H1 (cell line): ENCODE measurements around the gene PBX3. TPM values are rescaled to one million over a fixed set of nuclear protein-coding genes. Genes with fewer than 3 reads are reported as not detected.

Source experiments
- CTCF ChIA-PET: fragments of 300-600 bp; sonication (Branson Sonifier 250); formaldehyde crosslinking; loops from one replicate; lab custom pipeline; 2021; ENCODE audit not compliant: partially characterized antibody; lab: Charles Lee
- POLR2A ChIA-PET: fragments of 300-600 bp; sonication (Branson Sonifier 250); formaldehyde crosslinking; loops from one replicate; lab custom pipeline; 2021; ENCODE audit warnings: inconsistent platforms; ENCODE audit not compliant: partially characterized antibody; lab: Charles Lee
- DNase-seq, 2 experiments: peaks; one replicate each; pipeline versions ENCODE4 v3.0.0 to v3.0.0-alpha.2; 2010 to 2022; ENCODE audit warnings: low spot score in 2 of 2, low read depth in 1 of 2, mixed read lengths in 1 of 2
- FAIRE-seq: peaks from 2 replicates; lab custom pipeline; 2011; peaks lifted over from hg19 to GRCh38; lab: Jason Lieb, UNC
- H2AFZ ChIP-seq: 2 replicates; pipeline ENCODE4 v1.8.1; 2012; ENCODE audit warnings: low read length, inconsistent platforms
- H2AK5ac ChIP-seq: 2 replicates; pipeline ENCODE4 v1.6.1; 2013; ENCODE audit warnings: low read depth, low read length
- H2BK120ac ChIP-seq: replicated peaks from 2 replicates; pipeline ENCODE3; 2013; ENCODE audit warnings: low read depth, low read length, inconsistent platforms
- H2BK12ac ChIP-seq: 2 replicates; pipeline ENCODE4 v1.6.1; 2013; ENCODE audit warnings: low read depth, low read length
- H2BK15ac ChIP-seq: 2 replicates; pipeline ENCODE4 v1.6.1; 2013; ENCODE audit warnings: low read length
- H2BK20ac ChIP-seq: 2 replicates; pipeline ENCODE4 v1.6.1; 2013; ENCODE audit warnings: low read length
- H2BK5ac ChIP-seq: 2 replicates; pipeline ENCODE4 v1.6.1; 2013; ENCODE audit warnings: low read depth, low read length
- H3K14ac ChIP-seq: 2 replicates; pipeline ENCODE4 v1.6.1; 2013; ENCODE audit warnings: inconsistent platforms; ENCODE audit not compliant: insufficient read length
- H3K18ac ChIP-seq: 2 replicates; pipeline ENCODE4 v1.6.1; 2013; ENCODE audit warnings: low read length; ENCODE audit errors: extremely low read depth
- H3K23ac ChIP-seq: 2 replicates; pipeline ENCODE4 v1.6.1; 2013; ENCODE audit warnings: inconsistent platforms; ENCODE audit not compliant: insufficient read length
- H3K23me2 ChIP-seq: 2 replicates; pipeline ENCODE4 v1.6.1; 2013; ENCODE audit warnings: low read depth, low read length
- H3K27ac ChIP-seq: 2 replicates; pipeline ENCODE4 v1.6.1; 2011; ENCODE audit warnings: low read depth, low read length, inconsistent platforms
- H3K27me3 ChIP-seq, 4 experiments: replicated peaks in 1 of 4; 1 replicate in 1 of 4; 2 replicates in 3 of 4; pipeline versions ENCODE4 v1.6.1 to v1.8.1; 2011 to 2013; ENCODE audit warnings: low read length in 3 of 4, mild to moderate bottlenecking in 3 of 4, inconsistent platforms in 2 of 4, mixed read lengths in 2 of 4, moderate library complexity in 1 of 4; ENCODE audit not compliant: control insufficient read depth in 3 of 4, insufficient read depth in 3 of 4; ENCODE audit errors: extremely low read depth in 1 of 4
- H3K36me3 ChIP-seq, 4 experiments: 2 replicates each; pipeline versions ENCODE4 v1.6.1 to v1.8.1; 2011 to 2013; ENCODE audit warnings: mild to moderate bottlenecking in 4 of 4, low read length in 3 of 4, moderate library complexity in 2 of 4, control low read depth in 1 of 4, inconsistent platforms in 1 of 4; ENCODE audit not compliant: insufficient read depth in 4 of 4, control insufficient read depth in 2 of 4
- H3K4ac ChIP-seq: replicated peaks from 2 replicates; pipeline ENCODE3; 2013; ENCODE audit warnings: low read length, low read depth, mixed read lengths, inconsistent platforms; ENCODE audit not compliant: insufficient read length
- H3K4me1 ChIP-seq, 4 experiments: replicated peaks in 1 of 4; 1 replicate in 1 of 4; 2 replicates in 3 of 4; pipeline versions ENCODE4 v1.6.1 to v1.8.1; 2011 to 2013; ENCODE audit warnings: low read length in 3 of 4, inconsistent platforms in 2 of 4, mixed read lengths in 1 of 4; ENCODE audit not compliant: insufficient read depth in 4 of 4, control insufficient read depth in 3 of 4
- H3K4me2 ChIP-seq, 2 experiments: 2 replicates each; pipeline versions ENCODE4 v1.6.1 to v1.8.1; 2011 to 2013; ENCODE audit warnings: low read depth in 2 of 2, low read length in 2 of 2, control low read depth in 1 of 2, inconsistent platforms in 1 of 2, mild to moderate bottlenecking in 1 of 2; ENCODE audit not compliant: insufficient read depth in 1 of 2
- H3K4me3 ChIP-seq, 4 experiments: fragments of 200-600, 300-600 bp in 1 of 4; sonication (generic), shearing (Covaris generic), sonication (Bioruptor Twin) in 1 of 4; 2 replicates each; pipeline versions ENCODE4 v1.5.1 to v1.8.1; 2011 to 2016; ENCODE audit warnings: low read length in 4 of 4, low read depth in 3 of 4, control low read depth in 2 of 4, inconsistent platforms in 2 of 4, mild to moderate bottlenecking in 2 of 4, mixed read lengths in 1 of 4, moderate library complexity in 1 of 4; ENCODE audit not compliant: insufficient read depth in 2 of 4; ENCODE audit errors: extremely low read depth in 1 of 4
- H3K56ac ChIP-seq: replicated peaks from 2 replicates; pipeline ENCODE3; 2013; ENCODE audit warnings: low read depth, mild to moderate bottlenecking, mixed read lengths, low read length, inconsistent platforms; ENCODE audit not compliant: insufficient read length
- H3K79me1 ChIP-seq: 2 replicates; pipeline ENCODE4 v1.6.1; 2013; ENCODE audit warnings: low read depth, low read length, control low read depth
- H3K79me2 ChIP-seq, 2 experiments: 2 replicates each; pipeline versions ENCODE4 v1.6.1 to v1.8.1; 2012 to 2013; ENCODE audit warnings: low read length in 2 of 2, mild to moderate bottlenecking in 2 of 2, inconsistent platforms in 1 of 2; ENCODE audit not compliant: insufficient read depth in 2 of 2, control insufficient read depth in 1 of 2
- H3K9ac ChIP-seq, 4 experiments: replicated peaks in 1 of 4; 1 replicate in 1 of 4; 2 replicates in 3 of 4; pipeline versions ENCODE4 v1.6.1 to v1.8.1; 2011 to 2013; ENCODE audit warnings: low read depth in 3 of 4, low read length in 3 of 4, control low read depth in 2 of 4, mild to moderate bottlenecking in 2 of 4, moderate library complexity in 2 of 4, inconsistent platforms in 1 of 4; ENCODE audit errors: extremely low read depth in 1 of 4
- H3K9me3 ChIP-seq, 2 experiments: 2 replicates each; pipeline versions ENCODE4 v1.6.1 to v1.8.1; 2012 to 2013; ENCODE audit warnings: mild to moderate bottlenecking in 2 of 2, moderate library complexity in 2 of 2, control low read depth in 1 of 2, inconsistent platforms in 1 of 2, low read depth in 1 of 2, low read length in 1 of 2, mixed read lengths in 1 of 2; ENCODE audit not compliant: insufficient read depth in 2 of 2
- H4K20me1 ChIP-seq, 2 experiments: replicated peaks in 1 of 2; 2 replicates each; pipeline versions ENCODE3 to v1.8.1; 2011 to 2013; ENCODE audit warnings: inconsistent platforms in 2 of 2, low read length in 2 of 2, mild to moderate bottlenecking in 1 of 2; ENCODE audit not compliant: insufficient read depth in 2 of 2, control insufficient read depth in 1 of 2
- H4K5ac ChIP-seq: 2 replicates; pipeline ENCODE4 v1.6.1; 2013; ENCODE audit warnings: low read length, low read depth, mixed read lengths, inconsistent platforms; ENCODE audit not compliant: insufficient read length
- H4K8ac ChIP-seq: 2 replicates; pipeline ENCODE4 v1.8.0; 2013; ENCODE audit warnings: mild to moderate bottlenecking, moderate library complexity, low read length, inconsistent platforms; ENCODE audit not compliant: insufficient read depth; ENCODE audit errors: extremely low read depth
- H4K91ac ChIP-seq: replicated peaks from 2 replicates; pipeline ENCODE3; 2013; ENCODE audit warnings: low read length, mixed read lengths, inconsistent platforms; ENCODE audit not compliant: insufficient read length
- ATF2 ChIP-seq: IDR thresholded peaks from 2 replicates; pipeline ENCODE4 v1.6.1; 2012; ENCODE audit warnings: low read length, inconsistent platforms
- CBX5 ChIP-seq: fragments of 300-800, 300-1000 bp; sonication (generic); IDR thresholded peaks from 2 replicates; pipeline ENCODE4 v1.7.1; 2016; ENCODE audit warnings: antibody characterized with exemption, low read length, low read depth
- MAX ChIP-seq: IDR thresholded peaks from 2 replicates; pipeline ENCODE4 v1.6.1; 2012; ENCODE audit warnings: inconsistent platforms
- ZNF274 ChIP-seq: IDR thresholded peaks from 2 replicates; pipeline ENCODE4 v1.7.0; 2012; ENCODE audit warnings: low read length, borderline replicate concordance; ENCODE audit errors: extremely low read depth
- WGBS, 2 experiments: shearing (Covaris generic) in 1 of 2; methylation state at CpG; one replicate each; pipeline versions ENCODE4 v1.1.6 to v1.1.7; 2013 to 2015; ENCODE audit warnings: low lambda C conversion rate in 2 of 2, mixed read lengths in 2 of 2, inconsistent platforms in 1 of 2, low coverage in 1 of 2, missing lambda C conversion rate in 1 of 2; ENCODE audit not compliant: insufficient replicate concordance in 2 of 2, insufficient coverage in 1 of 2, insufficient read length in 1 of 2; ENCODE audit errors: extremely low coverage in 1 of 2, missing lambda C conversion rate in 1 of 2; 5-methylcytosine and 5-hydroxymethylcytosine counted together
- polyA plus RNA-seq, 7 experiments: library from polyadenylated mRNA; depleted of rRNA in 3 of 7; stranded (reverse) in 5 of 7; unstranded in 2 of 7; fragments of >200 nt in 5 of 7; fragments of 200-250 nt in 2 of 7; gene quantifications; 1 replicate in 5 of 7; 2 replicates in 1 of 7; 4 replicates in 1 of 7; pipeline versions ENCODE4 v1.2.1 to v1.2.3, GENCODE V29; 2011 to 2013; ENCODE audit warnings: missing spikeins in 2 of 7, mixed read lengths in 2 of 7
- total RNA-seq: library from RNA; stranded (reverse); fragmentation: NEBNext Ultra II Directional; extraction: Animal tissue kit (Norgen Biotek cat#: 25700); gene quantifications from 2 replicates; pipeline ENCODE4 v1.2.1, GENCODE V29; 2021

The PBX3 gene
- total and polyA plus RNA-seq, 2 of the 8 experiments (the other 6 are each of a cell fraction or from before 2014, with no cell fraction given), result 22.7 to 44.3 TPM

- Histone ChIP-seq H3K9ac (no peak overlapping the region), H3K18ac (no peak overlapping the region; the same call in 1 of the 2 replicates), H2BK12ac (no peak overlapping the region), H3K79me1 (no peaks in the 10 kb centered on the region), H4K8ac (no peak overlapping the region; the same call in none of the 2 replicates), H2AFZ (no peak overlapping the region), H4K20me1 (no peaks in the 10 kb centered on the region), H3K4me1 (peaks cover 0 to 7% (median 0%) of the 10 kb centered on the region in 4 experiments; a peak in 2 of 7 replicates), H3K23ac (no peak overlapping the region), H2AK5ac (no peak overlapping the region), H3K23me2 (no peaks in the 10 kb centered on the region), H3K27me3 (no peaks in the 10 kb centered on the region), H3K4me3 (no peak overlapping the region), H3K27ac (no peak overlapping the region), H3K9me3 (no peaks in the 10 kb centered on the region), H3K4me2 (no peak overlapping the region), H2BK15ac (no peak overlapping the region), H2BK5ac (no peak overlapping the region), H4K5ac (no peak overlapping the region), H3K4ac (no peak overlapping the region), H4K91ac (no peak overlapping the region), H3K79me2 (no peaks in the 10 kb centered on the region), H3K14ac (no peak overlapping the region), H3K36me3 (no peaks in the 10 kb centered on the region), H2BK20ac (no peak overlapping the region), H3K56ac (no peak overlapping the region), H2BK120ac (no peak overlapping the region)
- WGBS, 2 experiments, result 89% methylated on average over 24 of the region's 24 CpGs; no CpG with 5 or more reads in 1 of the 2 experiments
- FAIRE-seq (no peak), DNase-seq (no peak)
- no peak for TF ChIP-seq CBX5
- TF ChIP-seq MAX, result no peak
- TF ChIP-seq ZNF274, result no peak
- no peak for TF ChIP-seq ATF2
- POLR2A ChIA-PET, result no interaction called here
- CTCF ChIA-PET, result interaction anchor here (1.8 kb wide), 1 partner anchor 16 kb away, joined by 4 read pairs; no protein-coding TSS in a partner anchor
Observed at GRCh38 chr9:126001581-126002225, 254.5 kb downstream of the PBX3 start.
